GM12872 (cell line): Measurements from ENCODE around the gene P2RY2.

Experiments
- CTCF ChIP-seq: IDR thresholded peaks from 3 replicates; pipeline ENCODE4 v1.5.1; 2011; ENCODE audit warnings: low read depth, mild to moderate bottlenecking, low read length, moderate library complexity; ENCODE audit not compliant: insufficient read depth

P2RY2 gene

GRCh38 chr11:73244589-73245240 lies 26.6 kb downstream of the P2RY2 start:
- TF ChIP-seq CTCF, result no peak

GRCh38 chr11:73245461-73245860 lies 27.4 kb downstream of the P2RY2 start:
- TF ChIP-seq CTCF, result no peak

GRCh38 chr11:73246303-73246702 lies 28.2 kb downstream of the P2RY2 start:
- no peak for TF ChIP-seq CTCF

GRCh38 chr11:73248526-73249185 lies 30.6 kb downstream of the P2RY2 start:
- TF ChIP-seq CTCF, result no peak

GRCh38 chr11:73249304-73249703 lies 31.2 kb downstream of the P2RY2 start:
- no peak for TF ChIP-seq CTCF

- no peak for TF ChIP-seq CTCF
These were observed 32.0 kb downstream of the P2RY2 start for GRCh38 chr11:73249853-73250783.

- peak; percentile 53 for TF ChIP-seq CTCF
These were observed 34.6 kb downstream of the P2RY2 start for GRCh38 chr11:73252577-73253191.
